Neural cell (in vitro differentiated cells): ENCODE data around the gene HSP90AA1. TPM values are rescaled to one million over a fixed set of nuclear protein-coding genes. Genes with fewer than 3 reads are reported as not detected.
"Not testable (repeated sequence)": the region's sequence is repeated elsewhere in the genome, so short reads cannot be mapped to it uniquely, and the experiment has no call there.

Experiments
- H2AFZ ChIP-seq: fragments of 200-600, 300-800 bp; sonication (generic), shearing (Covaris generic); 2 replicates; pipeline ENCODE4 v1.6.0; 2014; ENCODE audit warnings: low read depth, mild to moderate bottlenecking, antibody characterized with exemption, low read length, moderate library complexity
- H3F3A ChIP-seq: fragments of 200-600 bp; shearing (Covaris generic); 2 replicates; pipeline ENCODE4 v1.6.1; 2016; ENCODE audit warnings: mild to moderate bottlenecking, moderate library complexity, mixed read lengths, antibody characterized with exemption, low read length; ENCODE audit not compliant: insufficient read depth, poor library complexity, severe bottlenecking
- H3K27ac ChIP-seq: fragments of 200-600, 300-800 bp; sonication (generic), shearing (Covaris generic); 2 replicates; pipeline ENCODE4 v1.5.1; 2014; ENCODE audit warnings: mild to moderate bottlenecking, low read length, moderate library complexity
- H3K27me3 ChIP-seq: fragments of 300-800, 200-600 bp; sonication (generic), shearing (Covaris generic); 2 replicates; pipeline ENCODE4 v1.6.0; 2014; ENCODE audit warnings: mild to moderate bottlenecking, low read depth, low read length, moderate library complexity; ENCODE audit not compliant: insufficient read depth
- H3K36me3 ChIP-seq: fragments of 300-800, 200-600 bp; sonication (generic), shearing (Covaris generic); 2 replicates; pipeline ENCODE4 v1.5.1; 2014; ENCODE audit warnings: mild to moderate bottlenecking, antibody characterized with exemption, low read length, moderate library complexity; ENCODE audit not compliant: insufficient read depth
- H3K4me2 ChIP-seq: fragments of 300-800, 200-600 bp; sonication (generic), shearing (Covaris generic); 2 replicates; pipeline ENCODE4 v1.6.0; 2014; ENCODE audit warnings: mild to moderate bottlenecking, low read length
- H3K4me3 ChIP-seq: fragments of 300-800, 200-600 bp; sonication (generic), shearing (Covaris generic); 2 replicates; pipeline ENCODE4 v1.5.1; 2014; ENCODE audit warnings: mild to moderate bottlenecking, low read length, moderate library complexity
- H3K79me2 ChIP-seq: fragments of 200-600 bp; shearing (Covaris generic); replicated peaks from 2 replicates; pipeline ENCODE4 v1.6.0; 2014; ENCODE audit warnings: mild to moderate bottlenecking, low read length, moderate library complexity; ENCODE audit not compliant: insufficient read depth
- H3K9ac ChIP-seq: fragments of 300-800, 200-600 bp; sonication (generic), shearing (Covaris generic); 2 replicates; pipeline ENCODE4 v1.6.1; 2016; ENCODE audit warnings: mild to moderate bottlenecking, low read length, mixed read lengths
- H3K9me2 ChIP-seq: fragments of 200-600 bp; shearing (Covaris generic); 2 replicates; pipeline ENCODE4 v1.6.1; 2016; ENCODE audit warnings: mild to moderate bottlenecking, low read length, mixed read lengths; ENCODE audit not compliant: insufficient read depth
- H3K9me3 ChIP-seq: fragments of 200-600, 300-800 bp; sonication (generic), shearing (Covaris generic); 2 replicates; pipeline ENCODE4 v1.6.1; 2016; ENCODE audit warnings: mild to moderate bottlenecking, mixed run types, low read length, moderate library complexity, mixed read lengths
- H4K20me1 ChIP-seq: fragments of 200-600 bp; shearing (Covaris generic); 2 replicates; pipeline ENCODE4 v1.6.1; 2016; ENCODE audit warnings: mild to moderate bottlenecking, mixed run types; ENCODE audit not compliant: insufficient read depth
- CTCF ChIP-seq: fragments of 450-650 bp; IDR thresholded peaks from 2 replicates; pipeline ENCODE4 v1.5.1; 2014; ENCODE audit warnings: antibody characterized with exemption, mild to moderate bottlenecking, moderate library complexity; ENCODE audit not compliant: poor library complexity, severe bottlenecking
- EP300 ChIP-seq: fragments of 450-650 bp; conservative IDR thresholded peaks from 2 replicates; pipeline ENCODE4 v1.6.1; 2014; ENCODE audit warnings: antibody characterized with exemption, mild to moderate bottlenecking, moderate library complexity; ENCODE audit not compliant: poor library complexity, severe bottlenecking
- EZH2 ChIP-seq: fragments of 200-600, 300-800 bp; shearing (Covaris generic), sonication (generic); IDR thresholded peaks from 2 replicates; pipeline ENCODE4 v1.6.1; 2014; ENCODE audit warnings: antibody characterized with exemption, low read length, borderline replicate concordance, mild to moderate bottlenecking; ENCODE audit not compliant: insufficient read depth, poor library complexity, severe bottlenecking
- MXI1 ChIP-seq: fragments of 450-650 bp; conservative IDR thresholded peaks from 2 replicates; pipeline ENCODE4 v1.6.1; 2014; ENCODE audit warnings: antibody characterized with exemption, mild to moderate bottlenecking; ENCODE audit not compliant: poor library complexity, severe bottlenecking
- POLR2AphosphoS5 ChIP-seq: IDR thresholded peaks from 2 replicates; pipeline ENCODE4 v1.6.1; 2012
- RAD21 ChIP-seq: fragments of 450-650 bp; conservative IDR thresholded peaks from 2 replicates; pipeline ENCODE4 v1.6.1; 2014; ENCODE audit warnings: antibody characterized with exemption, mild to moderate bottlenecking, moderate library complexity
- REST ChIP-seq: IDR thresholded peaks from 2 replicates; pipeline ENCODE4 v1.6.1; 2012; ENCODE audit warnings: borderline replicate concordance
- SMC3 ChIP-seq: fragments of 450-650 bp; conservative IDR thresholded peaks from 2 replicates; pipeline ENCODE4 v1.6.1; 2014; ENCODE audit warnings: antibody characterized with exemption, mild to moderate bottlenecking, moderate library complexity; ENCODE audit not compliant: poor library complexity
- TAF1 ChIP-seq: IDR thresholded peaks from 2 replicates; pipeline ENCODE4 v1.6.1; 2012; ENCODE audit warnings: low read depth
- polyA minus RNA-seq: library from RNA; depleted of rRNA, polyadenylated mRNA; stranded (reverse); fragments of >200 nt; gene quantifications from 2 replicates; pipeline ENCODE4 v1.2.3, GENCODE V29; 2014
- polyA plus RNA-seq: library from polyadenylated mRNA; depleted of rRNA; stranded (reverse); fragments of >200 nt; gene quantifications from 2 replicates; pipeline ENCODE4 v1.2.3, GENCODE V29; 2014

Gene HSP90AA1
- polyA plus RNA-seq (206 and 232 TPM in 2 replicates), polyA minus RNA-seq (396 and 605 TPM in 2 replicates)

GRCh38 chr14:102086972-102087761, at the start of gene HSP90AA1:
HSP90AA1 (minus strand) TSS chr14:102087044; CDS start chr14:102086378, 666 bp downstream.
- Histone ChIP-seq H3K79me2 (peaks cover 22% of the 10 kb centered on the region), H3K27ac (peak within 1 kb of the TSS; percentile 94), H3K27me3 (no peaks in the 10 kb centered on the region), H3K9me3 (no peaks in the 10 kb centered on the region), H2AFZ (peak within 1 kb of the TSS; percentile 54), H3F3A (no peaks in the 10 kb centered on the region), H3K9ac (peak within 1 kb of the TSS; percentile 98), H3K36me3 (peaks cover 8% of the 10 kb centered on the region), H3K9me2 (no peaks in the 10 kb centered on the region), H3K4me3 (peak within 1 kb of the TSS; percentile 91), H4K20me1 (no peaks in the 10 kb centered on the region), H3K4me2 (peak within 1 kb of the TSS; percentile 87)
- TF ChIP-seq CTCF (no peak), EZH2 (no peak), EP300 (peak; percentile 89), RAD21 (peak; percentile 12), POLR2AphosphoS5 (peak; percentile 99), TAF1 (no peak), SMC3 (peak; percentile 46), REST (peak; percentile 68), MXI1 (peak; percentile 89)

GRCh38 chr14:102135456-102135855, 48.6 kb upstream of the HSP90AA1 start:
- not testable (repeated sequence) for H3K9me3 ChIP-seq, H3K27me3 ChIP-seq, H3K4me3 ChIP-seq, H3K27ac ChIP-seq, H4K20me1 ChIP-seq, H3K9me2 ChIP-seq, H3F3A ChIP-seq, H3K9ac ChIP-seq, H3K79me2 ChIP-seq, H3K4me2 ChIP-seq, H3K36me3 ChIP-seq, H2AFZ ChIP-seq

- not testable (repeated sequence) for H3K9me2 ChIP-seq, H3K9me3 ChIP-seq, H3K4me3 ChIP-seq, H3K9ac ChIP-seq, H4K20me1 ChIP-seq, H3K36me3 ChIP-seq, H3K4me2 ChIP-seq, H3K27ac ChIP-seq, H3F3A ChIP-seq, H3K27me3 ChIP-seq, H2AFZ ChIP-seq, H3K79me2 ChIP-seq
Observed at GRCh38 chr14:102134719-102135118, 47.9 kb upstream of the HSP90AA1 start.

GRCh38 chr14:102134021-102134420, 47.2 kb upstream of the HSP90AA1 start:
- H4K20me1 ChIP-seq, H3K9ac ChIP-seq, H3K27ac ChIP-seq, H3K79me2 ChIP-seq, H3K4me3 ChIP-seq, H2AFZ ChIP-seq, H3K36me3 ChIP-seq, H3F3A ChIP-seq, H3K9me2 ChIP-seq, H3K4me2 ChIP-seq, H3K27me3 ChIP-seq, H3K9me3 ChIP-seq: not testable (repeated sequence)
